H9 (cell line): ENCODE results near the gene SPC24. TPM values are rescaled to one million over a fixed set of nuclear protein-coding genes. Genes with fewer than 3 reads are reported as not detected.

ENCODE experiments used
- DNase-seq: peaks from one replicate; pipeline ENCODE4 v3.0.0-alpha.2; 2017
- H2AFZ ChIP-seq: one replicate; pipeline ENCODE4 v1.6.1; 2013; ENCODE audit warnings: mild to moderate bottlenecking, low read length, control low read depth, moderate library complexity
- H2AK5ac ChIP-seq: 2 replicates; pipeline ENCODE4 v1.6.1; 2013; ENCODE audit warnings: low read length, control low read depth, mixed read lengths; ENCODE audit not compliant: insufficient read length
- H2BK120ac ChIP-seq: one replicate; pipeline ENCODE4 v1.6.1; 2013; ENCODE audit warnings: low read depth, mild to moderate bottlenecking, low read length, control low read depth, inconsistent platforms; ENCODE audit not compliant: poor library complexity, severe bottlenecking
- H2BK12ac ChIP-seq: 2 replicates; pipeline ENCODE4 v1.6.1; 2013; ENCODE audit warnings: low read length, control low read depth, mixed read lengths, low read depth; ENCODE audit not compliant: insufficient read length
- H2BK15ac ChIP-seq: 2 replicates; pipeline ENCODE4 v1.6.1; 2013; ENCODE audit warnings: low read depth, low read length, control low read depth
- H2BK20ac ChIP-seq: one replicate; pipeline ENCODE4 v1.6.1; 2013; ENCODE audit warnings: low read depth, mild to moderate bottlenecking, low read length, control low read depth, inconsistent platforms; ENCODE audit not compliant: poor library complexity, severe bottlenecking
- H2BK5ac ChIP-seq: 2 replicates; pipeline ENCODE4 v1.6.1; 2013; ENCODE audit warnings: low read length, control low read depth, mixed read lengths; ENCODE audit not compliant: insufficient read length
- H3K14ac ChIP-seq: 2 replicates; pipeline ENCODE4 v1.6.1; 2013; ENCODE audit warnings: low read length, control low read depth; ENCODE audit not compliant: insufficient read depth
- H3K18ac ChIP-seq: 2 replicates; pipeline ENCODE4 v1.6.1; 2013; ENCODE audit warnings: low read depth, mild to moderate bottlenecking, mixed read lengths, low read length, control low read depth; ENCODE audit not compliant: insufficient read length
- H3K23ac ChIP-seq: 2 replicates; pipeline ENCODE4 v1.6.1; 2013; ENCODE audit warnings: low read length, control low read depth, mixed read lengths, low read depth; ENCODE audit not compliant: insufficient read length
- H3K23me2 ChIP-seq: 2 replicates; pipeline ENCODE4 v1.6.1; 2013; ENCODE audit warnings: low read depth, mild to moderate bottlenecking, mixed read lengths, low read length, control low read depth; ENCODE audit not compliant: insufficient read length, poor library complexity, severe bottlenecking
- H3K27ac ChIP-seq: 2 replicates; pipeline ENCODE4 v1.5.1; 2013; ENCODE audit warnings: low read length, control low read depth, mixed read lengths, low read depth; ENCODE audit not compliant: insufficient read length
- H3K27me3 ChIP-seq: 2 replicates; pipeline ENCODE4 v1.6.1; 2013; ENCODE audit warnings: low read length, control low read depth, inconsistent platforms; ENCODE audit not compliant: insufficient read depth
- H3K4ac ChIP-seq: 2 replicates; pipeline ENCODE4 v1.6.1; 2013; ENCODE audit warnings: low read depth, mild to moderate bottlenecking, control low read depth, inconsistent platforms, low read length, moderate library complexity
- H3K4me1 ChIP-seq: 2 replicates; pipeline ENCODE4 v1.6.1; 2013; ENCODE audit warnings: low read length, control low read depth, inconsistent platforms; ENCODE audit not compliant: insufficient read depth
- H3K4me2 ChIP-seq: 2 replicates; pipeline ENCODE4 v1.6.1; 2013; ENCODE audit warnings: low read length, control low read depth, mixed read lengths; ENCODE audit not compliant: insufficient read length, insufficient read depth
- H3K56ac ChIP-seq: 2 replicates; pipeline ENCODE4 v1.6.1; 2013; ENCODE audit warnings: low read depth, mild to moderate bottlenecking, mixed read lengths, low read length, control low read depth; ENCODE audit not compliant: insufficient read length
- H3K79me1 ChIP-seq: 2 replicates; pipeline ENCODE4 v1.6.1; 2013; ENCODE audit warnings: low read depth, mild to moderate bottlenecking, moderate library complexity, low read length, control low read depth, inconsistent platforms; ENCODE audit not compliant: insufficient read depth, poor library complexity, severe bottlenecking
- H3K79me2 ChIP-seq: 2 replicates; pipeline ENCODE4 v1.6.1; 2013; ENCODE audit warnings: low read length, control low read depth, inconsistent platforms; ENCODE audit not compliant: insufficient read depth
- H3K9ac ChIP-seq: 2 replicates; pipeline ENCODE4 v1.6.1; 2013; ENCODE audit warnings: low read length, control low read depth, mixed read lengths; ENCODE audit not compliant: insufficient read length; ENCODE audit errors: extremely low read depth
- H3K9me3 ChIP-seq: one replicate; pipeline ENCODE4 v1.6.1; 2013; ENCODE audit warnings: low read depth, low read length, inconsistent platforms; ENCODE audit not compliant: control insufficient read depth
- H3T11ph ChIP-seq: one replicate; pipeline ENCODE4 v1.6.1; 2013; ENCODE audit warnings: mild to moderate bottlenecking, low read length, control low read depth, inconsistent platforms
- H4K20me1 ChIP-seq: one replicate; pipeline ENCODE4 v1.6.1; 2013; ENCODE audit not compliant: control insufficient read depth, insufficient read length, insufficient read depth
- H4K5ac ChIP-seq: 2 replicates; pipeline ENCODE4 v1.6.1; 2013; ENCODE audit warnings: low read depth, mild to moderate bottlenecking, mixed read lengths, low read length, control low read depth; ENCODE audit not compliant: insufficient read length
- H4K8ac ChIP-seq: replicated peaks from 2 replicates; pipeline ENCODE4 v1.6.1; 2013; ENCODE audit warnings: low read length, control low read depth, mixed read lengths, low read depth; ENCODE audit not compliant: insufficient read length
- H4K91ac ChIP-seq: 2 replicates; pipeline ENCODE4 v1.6.1; 2013; ENCODE audit warnings: low read depth, mild to moderate bottlenecking, moderate library complexity, mixed read lengths, low read length, control low read depth; ENCODE audit not compliant: insufficient read length
- H3K27ac Mint-ChIP-seq, 3 experiments: 2 replicates in 2 of 3; 3 replicates in 1 of 3; pipeline ENCODE4 v1.8.0; 2020 to 2021; ENCODE audit warnings: mixed read lengths in 3 of 3, mild to moderate bottlenecking in 1 of 3, moderate library complexity in 1 of 3
- H3K27me3 Mint-ChIP-seq: 2 replicates; pipeline ENCODE4 v1.8.0; 2021; ENCODE audit warnings: low read depth, mild to moderate bottlenecking, moderate library complexity, mixed read lengths
- H3K36me3 Mint-ChIP-seq, 3 experiments: 2 replicates in 2 of 3; 3 replicates in 1 of 3; pipeline ENCODE4 v1.8.0; 2020 to 2021; ENCODE audit warnings: low read depth in 3 of 3, mixed read lengths in 3 of 3; ENCODE audit not compliant: insufficient read depth in 1 of 3
- H3K4me1 Mint-ChIP-seq, 2 experiments: 2 replicates each; pipeline ENCODE4 v1.8.0; 2020; ENCODE audit warnings: mixed read lengths in 2 of 2
- H3K4me3 Mint-ChIP-seq, 2 experiments: 2 replicates in 1 of 2; 3 replicates in 1 of 2; pipeline ENCODE4 v1.8.0; 2020 to 2021; ENCODE audit warnings: mild to moderate bottlenecking in 2 of 2, mixed read lengths in 2 of 2, moderate library complexity in 1 of 2
- H3K9me3 Mint-ChIP-seq, 2 experiments: 2 replicates in 1 of 2; 3 replicates in 1 of 2; pipeline ENCODE4 v1.8.0; 2020; ENCODE audit warnings: mild to moderate bottlenecking in 2 of 2, mixed read lengths in 2 of 2, moderate library complexity in 1 of 2
- WGBS: extraction: QIAGEN DNeasy Blood & Tissue Kit; methylation state at CpG from one replicate; pipeline ENCODE4 v1.1.7; 2013; ENCODE audit warnings: missing lambda C conversion rate, low lambda C conversion rate, mixed read lengths; ENCODE audit not compliant: insufficient read length; ENCODE audit errors: extremely low coverage; 5-methylcytosine and 5-hydroxymethylcytosine counted together
- total RNA-seq: library from RNA; stranded (reverse); gene quantifications from 2 replicates; pipeline ENCODE4 v1.2.1, GENCODE V29; 2021
- TF ChIP-seq, protein P1 (sequence below): fragments of 200-600 bp; sonication (generic); conservative IDR thresholded peaks from 3 replicates; pipeline ENCODE4 v1.8.0; 2021; ENCODE audit warnings: antibody characterized with exemption, mild to moderate bottlenecking

SPC24 gene
- total RNA-seq, 1 experiment from 2014 or later = 51.5 TPM

DNA sequence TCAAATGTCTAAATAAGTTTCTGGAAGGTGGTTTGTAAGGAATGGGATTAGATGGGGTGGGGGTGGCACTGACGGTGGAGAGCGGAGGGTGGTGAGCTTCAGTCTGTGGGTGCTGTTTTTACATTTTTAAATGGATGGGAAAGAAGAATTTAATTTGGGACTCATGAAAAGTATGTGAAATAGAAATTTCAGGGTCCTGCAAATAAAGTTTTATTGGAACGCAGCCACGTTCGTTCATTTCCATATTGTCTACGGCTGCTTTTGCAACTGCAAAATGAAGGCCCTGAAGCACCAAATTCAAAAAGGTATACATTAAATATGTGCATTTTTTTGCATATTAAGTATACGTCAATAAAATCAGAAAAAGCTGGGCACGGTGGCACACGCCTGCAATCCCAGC, 31.9 kb upstream of the SPC24 start:
- Histone ChIP-seq H3K18ac (no peak overlapping the region), H3K27ac (no peak overlapping the region), H3K4ac (no peak overlapping the region), H2BK120ac (no peak overlapping the region), H2BK12ac (no peak overlapping the region), H3K4me1 (no peaks in the 10 kb centered on the region), H3K14ac (no peak overlapping the region), H3K23ac (no peak overlapping the region), H4K8ac (no peak overlapping the region), H4K91ac (no peak overlapping the region), H2AK5ac (no peak overlapping the region), H3K79me1 (no peaks in the 10 kb centered on the region), H3K9me3 (no peaks in the 10 kb centered on the region), H3T11ph (no peak overlapping the region), H4K5ac (no peak overlapping the region), H4K20me1 (no peaks in the 10 kb centered on the region), H2AFZ (no peak overlapping the region), H3K56ac (no peak overlapping the region), H3K9ac (no peak overlapping the region), H3K79me2 (no peaks in the 10 kb centered on the region), H2BK5ac (no peak overlapping the region), H3K4me2 (no peak overlapping the region), H3K23me2 (no peaks in the 10 kb centered on the region), H2BK20ac (no peak overlapping the region), H2BK15ac (no peak overlapping the region), H3K27me3 (no peaks in the 10 kb centered on the region)
- Mint-ChIP-seq H3K4me1 (0 out of 4 replicates have a peak, but pooled peaks cover 0 to 3% of the 10 kb centered on the region in 2 experiments), H3K4me3 (no peak overlapping the region), H3K27me3 (no peaks in the 10 kb centered on the region; the same call in 1 of the 2 replicates), H3K27ac (peak overlapping the region in 1 of 3 experiments; percentile 2; a peak in 1 of 7 replicates), H3K9me3 (no peaks in the 10 kb centered on the region), H3K36me3 (peaks cover 16 to 48% (median 39%) of the 10 kb centered on the region in 3 experiments)
- 100% methylated on average over 1 of the region's 9 CpGs for WGBS
- no peak for DNase-seq
- TF ChIP-seq, protein P1, sequence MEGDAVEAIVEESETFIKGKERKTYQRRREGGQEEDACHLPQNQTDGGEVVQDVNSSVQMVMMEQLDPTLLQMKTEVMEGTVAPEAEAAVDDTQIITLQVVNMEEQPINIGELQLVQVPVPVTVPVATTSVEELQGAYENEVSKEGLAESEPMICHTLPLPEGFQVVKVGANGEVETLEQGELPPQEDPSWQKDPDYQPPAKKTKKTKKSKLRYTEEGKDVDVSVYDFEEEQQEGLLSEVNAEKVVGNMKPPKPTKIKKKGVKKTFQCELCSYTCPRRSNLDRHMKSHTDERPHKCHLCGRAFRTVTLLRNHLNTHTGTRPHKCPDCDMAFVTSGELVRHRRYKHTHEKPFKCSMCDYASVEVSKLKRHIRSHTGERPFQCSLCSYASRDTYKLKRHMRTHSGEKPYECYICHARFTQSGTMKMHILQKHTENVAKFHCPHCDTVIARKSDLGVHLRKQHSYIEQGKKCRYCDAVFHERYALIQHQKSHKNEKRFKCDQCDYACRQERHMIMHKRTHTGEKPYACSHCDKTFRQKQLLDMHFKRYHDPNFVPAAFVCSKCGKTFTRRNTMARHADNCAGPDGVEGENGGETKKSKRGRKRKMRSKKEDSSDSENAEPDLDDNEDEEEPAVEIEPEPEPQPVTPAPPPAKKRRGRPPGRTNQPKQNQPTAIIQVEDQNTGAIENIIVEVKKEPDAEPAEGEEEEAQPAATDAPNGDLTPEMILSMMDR = no peak
